ENCODE results near the gene ARHGAP32.

ARHGAP32 gene

DNA sequence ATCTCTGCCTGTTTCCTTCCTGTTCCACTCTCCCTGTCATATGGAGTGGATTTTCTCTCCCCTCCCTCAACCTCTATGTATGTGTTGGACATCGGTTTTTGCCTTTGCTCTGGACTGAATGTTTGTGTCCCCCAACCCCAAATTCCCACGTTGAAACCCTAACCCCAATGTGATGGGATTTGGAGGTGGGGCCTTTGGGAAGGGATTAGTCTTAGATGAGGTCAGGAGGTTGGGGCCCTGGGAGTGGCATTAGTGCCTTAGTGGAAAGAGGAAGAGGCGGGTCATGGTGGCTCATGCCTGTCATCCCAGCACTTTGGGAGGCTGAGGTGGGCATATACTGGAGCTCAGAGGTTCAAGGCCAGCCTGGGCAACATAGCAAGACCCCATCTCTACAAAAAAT is 261.1 kb downstream of the ARHGAP32 start:
- H3K9me2 ChIP-seq (replicated peaks; ENCODE audit: control insufficient read depth, low read length): no peaks in the 10 kb centered on the region
- no peak overlapping the region for H3K4me3 ChIP-seq (ENCODE audit: low read length)
- no peak overlapping the region for H3K4me2 ChIP-seq (ENCODE audit: low read length)
- H3K79me2 ChIP-seq (ENCODE audit: control insufficient read depth, low read length): no peaks in the 10 kb centered on the region
- H3K36me3 ChIP-seq (ENCODE audit: control insufficient read depth, low read length): no peaks in the 10 kb centered on the region
- H3K27me3 ChIP-seq (ENCODE audit: control insufficient read depth, low read length): 0 out of 2 replicates have a peak, but pooled peaks cover 3% of the 10 kb centered on the region
- H4K20me1 ChIP-seq (ENCODE audit: control insufficient read depth, insufficient read depth, low read depth, low read length): no peaks in the 10 kb centered on the region
- H3K27ac ChIP-seq (ENCODE audit: low read depth, low read length): no peak overlapping the region
- no peaks in the 10 kb centered on the region for H3K4me1 ChIP-seq (ENCODE audit: control insufficient read depth, low read length)
- TF ChIP-seq, protein P1, sequence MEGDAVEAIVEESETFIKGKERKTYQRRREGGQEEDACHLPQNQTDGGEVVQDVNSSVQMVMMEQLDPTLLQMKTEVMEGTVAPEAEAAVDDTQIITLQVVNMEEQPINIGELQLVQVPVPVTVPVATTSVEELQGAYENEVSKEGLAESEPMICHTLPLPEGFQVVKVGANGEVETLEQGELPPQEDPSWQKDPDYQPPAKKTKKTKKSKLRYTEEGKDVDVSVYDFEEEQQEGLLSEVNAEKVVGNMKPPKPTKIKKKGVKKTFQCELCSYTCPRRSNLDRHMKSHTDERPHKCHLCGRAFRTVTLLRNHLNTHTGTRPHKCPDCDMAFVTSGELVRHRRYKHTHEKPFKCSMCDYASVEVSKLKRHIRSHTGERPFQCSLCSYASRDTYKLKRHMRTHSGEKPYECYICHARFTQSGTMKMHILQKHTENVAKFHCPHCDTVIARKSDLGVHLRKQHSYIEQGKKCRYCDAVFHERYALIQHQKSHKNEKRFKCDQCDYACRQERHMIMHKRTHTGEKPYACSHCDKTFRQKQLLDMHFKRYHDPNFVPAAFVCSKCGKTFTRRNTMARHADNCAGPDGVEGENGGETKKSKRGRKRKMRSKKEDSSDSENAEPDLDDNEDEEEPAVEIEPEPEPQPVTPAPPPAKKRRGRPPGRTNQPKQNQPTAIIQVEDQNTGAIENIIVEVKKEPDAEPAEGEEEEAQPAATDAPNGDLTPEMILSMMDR (IDR thresholded peaks at IDR 0.05; ENCODE audit: low read depth, low read length, poor library complexity, severe bottlenecking): no peak
- TF ChIP-seq EZH2phosphoT487 (IDR thresholded peaks at IDR 0.05; ENCODE audit: borderline replicate concordance, low read length): no peak
- no peaks in the 10 kb centered on the region for H3F3A ChIP-seq (ENCODE audit: control insufficient read depth, insufficient read depth)
- H3K9me3 ChIP-seq (ENCODE audit: control insufficient read depth, insufficient read depth, low read length): no peaks in the 10 kb centered on the region

DNA sequence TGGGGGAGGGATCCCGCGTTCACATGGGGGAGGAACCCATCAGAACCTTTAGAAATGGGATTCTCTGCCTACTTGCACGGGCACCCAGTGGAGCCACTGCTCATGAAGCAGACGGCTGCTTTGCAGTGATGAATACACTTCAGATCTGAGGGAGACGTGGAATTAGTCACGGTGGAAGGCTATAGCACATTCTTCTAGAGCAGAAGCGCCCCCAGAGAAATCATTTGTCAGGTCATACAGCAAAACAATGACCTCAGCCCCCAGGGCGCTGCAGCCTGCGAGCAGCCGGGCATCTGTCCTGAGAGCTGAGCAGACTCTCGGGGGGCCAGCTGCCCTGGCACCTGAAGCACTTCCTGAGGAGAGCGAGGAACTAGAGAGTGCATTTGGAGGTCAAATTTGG is 262.1 kb downstream of the ARHGAP32 start:
- H4K20me1 ChIP-seq (ENCODE audit: control insufficient read depth, insufficient read depth, low read depth, low read length): no peaks in the 10 kb centered on the region
- no peaks in the 10 kb centered on the region for H3F3A ChIP-seq (ENCODE audit: control insufficient read depth, insufficient read depth)
- H3K4me1 ChIP-seq (ENCODE audit: control insufficient read depth, low read length): no peaks in the 10 kb centered on the region
- no peaks in the 10 kb centered on the region for H3K36me3 ChIP-seq (ENCODE audit: control insufficient read depth, low read length)
- peaks cover 6% of the 10 kb centered on the region; the same call in 1 of the 2 replicates for H3K27me3 ChIP-seq (ENCODE audit: control insufficient read depth, low read length)
- H3K4me3 ChIP-seq (ENCODE audit: low read length): no peak overlapping the region
- H3K9me3 ChIP-seq (ENCODE audit: control insufficient read depth, insufficient read depth, low read length): no peaks in the 10 kb centered on the region
- H3K4me2 ChIP-seq (ENCODE audit: low read length): no peak overlapping the region
- H3K9me2 ChIP-seq (replicated peaks; ENCODE audit: control insufficient read depth, low read length): no peaks in the 10 kb centered on the region
- no peaks in the 10 kb centered on the region for H3K79me2 ChIP-seq (ENCODE audit: control insufficient read depth, low read length)
- H3K27ac ChIP-seq (ENCODE audit: low read depth, low read length): no peak overlapping the region
- TF ChIP-seq, protein P1 (IDR thresholded peaks at IDR 0.05; ENCODE audit: low read depth, low read length, poor library complexity, severe bottlenecking): no peak
- TF ChIP-seq EZH2phosphoT487 (IDR thresholded peaks at IDR 0.05; ENCODE audit: borderline replicate concordance, low read length): no peak

DNA sequence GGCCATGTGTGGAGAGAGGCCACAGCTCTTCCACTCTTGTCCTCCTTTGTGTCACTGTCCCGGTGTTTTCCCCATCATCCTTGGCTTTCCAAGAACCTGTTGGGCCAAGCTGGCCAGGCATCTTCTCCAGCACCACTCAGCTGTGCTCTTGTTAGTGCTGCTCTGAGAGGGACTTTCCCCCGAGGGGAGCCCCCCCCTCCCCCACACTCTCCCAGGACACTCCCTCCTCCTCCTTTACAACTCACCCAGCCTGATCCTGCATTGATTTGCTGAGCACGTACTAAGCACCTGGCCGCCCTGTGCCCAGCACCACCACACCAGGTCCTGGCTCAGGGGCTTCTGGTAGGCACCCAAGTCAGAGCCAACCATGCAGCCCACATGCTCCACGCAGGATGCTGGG is 262.7 kb downstream of the ARHGAP32 start:
- Histone ChIP-seq H3K27ac (ENCODE audit: low read depth, low read length) (no peak overlapping the region), H3K27me3 (ENCODE audit: control insufficient read depth, low read length) (peaks cover 9% of the 10 kb centered on the region; the same call in 1 of the 2 replicates), H3K79me2 (ENCODE audit: control insufficient read depth, low read length) (no peaks in the 10 kb centered on the region), H4K20me1 (ENCODE audit: control insufficient read depth, insufficient read depth, low read depth, low read length) (no peaks in the 10 kb centered on the region), H3K9me2 (replicated peaks; ENCODE audit: control insufficient read depth, low read length) (no peaks in the 10 kb centered on the region), H3K36me3 (ENCODE audit: control insufficient read depth, low read length) (no peaks in the 10 kb centered on the region), H3K4me2 (ENCODE audit: low read length) (no peak overlapping the region), H3K4me1 (ENCODE audit: control insufficient read depth, low read length) (no peaks in the 10 kb centered on the region), H3K9me3 (ENCODE audit: control insufficient read depth, insufficient read depth, low read length) (no peaks in the 10 kb centered on the region), H3K4me3 (ENCODE audit: low read length) (no peak overlapping the region), H3F3A (ENCODE audit: control insufficient read depth, insufficient read depth) (no peaks in the 10 kb centered on the region)
- TF ChIP-seq, protein P1 (IDR thresholded peaks at IDR 0.05; ENCODE audit: low read depth, low read length, poor library complexity, severe bottlenecking): no peak
- TF ChIP-seq EZH2phosphoT487 (IDR thresholded peaks at IDR 0.05; ENCODE audit: borderline replicate concordance, low read length): no peak

Measured in DOHH2 (cell line).